Activated CD4-positive, CD25-positive, alpha-beta regulatory T cell treated with anti-CD3 and anti-CD28 coated beads, Interleukin-2, amount 50 U/mL, for 16 hours (primary cell): ENCODE results near the gene BCKDHB.
"Not testable (repeated sequence)": the region's sequence is repeated elsewhere in the genome, so short reads cannot be mapped to it uniquely, and the experiment has no call there.

Source experiments
- DNase-seq: peaks from one replicate; pipeline ENCODE4 v3.0.0-alpha.2; 2020; ENCODE audit warnings: low read depth, low spot score

Gene BCKDHB

DNA sequence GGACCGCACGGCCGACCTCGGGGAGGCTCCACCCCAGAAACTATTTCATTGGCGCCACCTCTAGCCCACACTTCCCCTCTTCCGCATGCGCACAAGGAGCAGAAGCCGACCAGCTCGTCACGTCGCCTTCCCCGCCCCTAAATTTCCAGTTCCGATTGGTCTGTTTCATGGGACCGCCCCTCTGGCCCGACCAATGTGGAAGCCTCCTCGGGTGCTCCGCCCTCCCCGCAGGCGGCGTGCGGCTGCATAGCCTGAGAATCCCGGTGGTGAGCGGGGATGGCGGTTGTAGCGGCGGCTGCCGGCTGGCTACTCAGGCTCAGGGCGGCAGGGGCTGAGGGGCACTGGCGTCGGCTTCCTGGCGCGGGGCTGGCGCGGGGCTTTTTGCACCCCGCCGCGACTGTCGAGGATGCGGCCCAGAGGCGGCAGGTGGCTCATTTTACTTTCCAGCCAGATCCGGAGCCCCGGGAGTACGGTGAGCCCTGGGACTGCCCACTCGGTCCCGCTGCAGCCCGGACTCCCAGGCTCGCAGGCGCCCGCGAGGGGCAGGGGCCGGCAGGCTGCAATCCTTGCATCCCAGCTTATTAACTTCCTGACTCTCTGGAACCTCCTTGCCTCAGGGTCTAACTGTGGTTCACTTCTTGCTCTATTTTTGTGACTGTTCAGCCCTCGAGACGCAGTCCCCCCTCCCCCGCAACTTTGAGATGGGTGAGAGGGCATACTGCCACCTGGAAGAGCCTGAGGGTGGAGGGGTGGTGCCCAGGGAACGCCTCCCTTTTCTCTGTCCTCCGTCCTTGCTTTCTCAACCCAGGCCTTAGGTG lies at the start of gene BCKDHB:
TSS of gene BCKDHB (plus strand) at position 254 of the 818 bp plus-strand sequence. CDS start at position 277, 23 bp downstream.
- DNase-seq, result peak; percentile 98

DNA sequence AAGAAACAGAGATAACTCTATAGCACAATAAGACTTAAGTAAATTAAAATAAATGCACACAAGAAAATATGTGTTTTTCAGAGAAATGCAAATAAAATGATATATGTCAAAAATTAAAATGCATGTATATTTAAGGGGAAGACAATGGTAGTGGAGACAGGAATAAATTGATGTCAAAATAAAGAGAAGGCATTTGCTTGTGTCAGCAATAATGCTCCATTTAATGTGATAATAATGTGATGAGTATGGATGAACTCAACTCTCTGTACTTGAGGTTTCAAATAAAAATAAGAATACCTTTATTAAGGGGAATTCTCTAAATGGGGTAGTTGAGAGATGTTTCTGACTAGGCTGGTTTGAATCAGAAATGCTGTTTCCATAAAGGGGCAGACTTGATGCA lies 45.7 kb upstream of the BCKDHB start:
- DNase-seq, result no peak

DNA sequence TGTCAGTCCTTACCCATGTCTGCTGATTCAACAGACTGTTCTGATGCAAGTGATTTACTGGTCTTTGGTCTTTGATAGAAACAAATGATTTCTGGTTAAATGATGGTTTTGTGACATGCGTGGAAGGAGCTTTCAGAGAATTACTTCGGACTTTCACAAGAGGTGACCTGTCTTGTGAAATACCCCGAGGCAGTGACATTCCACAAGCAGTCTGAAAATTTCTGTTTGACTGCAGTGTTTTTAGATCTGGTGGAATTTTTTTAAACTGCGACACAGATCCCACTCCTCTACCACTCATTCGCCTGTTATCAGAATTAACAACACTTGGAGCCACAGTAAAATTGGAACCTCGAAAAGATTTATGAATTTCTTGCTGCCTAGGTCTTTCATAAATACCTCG lies 38.3 kb upstream of the BCKDHB start:
- not testable (repeated sequence) for DNase-seq

DNA sequence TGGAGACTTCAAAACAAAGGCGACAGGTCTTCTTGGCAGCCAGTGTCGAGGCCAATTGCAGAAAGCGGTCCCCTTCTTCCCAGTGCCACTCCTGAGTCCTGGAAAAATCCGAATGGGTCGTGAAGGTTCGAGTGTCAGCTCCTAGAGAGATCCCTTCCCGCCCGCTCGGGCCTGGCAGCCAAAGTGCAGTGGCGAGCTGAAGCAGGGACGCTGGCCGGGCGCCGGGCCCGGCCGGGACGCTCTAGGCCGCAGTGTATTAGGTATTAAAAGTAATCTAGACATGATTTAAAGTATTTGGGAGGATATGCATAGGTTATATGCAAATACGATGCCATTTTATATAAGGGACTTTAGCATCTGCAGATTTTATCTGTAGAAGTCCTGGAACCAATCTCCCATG lies 36.0 kb upstream of the BCKDHB start:
- not testable (repeated sequence) for DNase-seq

DNA sequence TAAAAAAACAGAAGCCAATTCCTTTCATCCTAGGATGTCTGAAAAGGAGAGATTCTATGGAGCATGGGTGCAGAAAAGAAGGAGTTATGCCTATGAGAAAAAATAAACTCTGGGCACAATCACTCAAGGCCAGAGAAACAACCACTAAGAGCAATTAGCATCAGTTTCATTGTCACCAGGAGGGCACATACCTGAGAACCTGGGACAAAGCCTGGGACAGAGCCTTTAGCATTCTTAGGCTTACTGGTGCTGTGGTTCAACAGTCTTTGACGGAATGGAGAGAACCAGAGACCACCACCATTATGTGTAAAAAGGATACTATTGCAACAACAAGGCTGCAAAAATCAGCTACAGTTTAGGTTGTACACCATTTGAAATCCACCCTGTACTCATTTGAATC lies 29.4 kb upstream of the BCKDHB start:
- DNase-seq, result no peak

DNA sequence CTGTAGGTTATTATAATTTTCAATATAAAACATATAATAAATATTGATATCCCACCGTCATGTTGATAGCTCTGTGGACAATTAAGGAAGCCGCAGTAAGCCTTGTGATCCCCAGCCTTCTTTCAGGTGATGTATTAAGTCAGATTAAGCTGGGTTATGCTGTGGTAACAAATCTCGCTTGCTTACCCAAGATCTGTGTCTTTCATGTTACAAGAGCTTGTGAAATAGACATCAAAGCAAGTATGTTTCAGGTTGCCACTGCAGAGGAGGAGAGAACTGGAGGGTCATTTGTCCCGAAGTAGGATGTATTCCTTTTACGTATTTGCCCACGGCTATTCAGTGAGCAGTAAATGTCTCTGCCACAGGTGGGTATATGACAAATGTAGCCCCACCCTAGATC lies 17.8 kb upstream of the BCKDHB start:
- no peak for DNase-seq

DNA sequence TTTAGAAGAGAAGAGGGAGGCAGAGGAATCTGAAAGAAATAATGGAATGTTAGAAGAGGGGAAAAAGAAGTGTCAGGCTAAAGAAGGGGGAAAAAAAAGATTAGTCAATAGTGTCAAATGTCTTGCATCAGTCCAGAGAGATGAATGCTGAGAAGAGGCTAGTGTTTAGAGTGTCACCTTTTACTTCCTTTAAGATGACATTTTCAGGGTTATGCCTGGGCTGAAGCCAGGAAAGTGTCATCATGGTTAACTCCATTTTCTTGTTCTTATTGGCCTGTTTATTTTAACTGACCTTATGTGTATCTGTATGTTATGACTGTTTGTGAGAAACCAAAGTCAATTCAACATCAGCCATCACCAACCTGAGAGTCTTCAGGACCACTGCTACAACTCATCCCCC lies 15.0 kb upstream of the BCKDHB start:
- DNase-seq, result no peak

DNA sequence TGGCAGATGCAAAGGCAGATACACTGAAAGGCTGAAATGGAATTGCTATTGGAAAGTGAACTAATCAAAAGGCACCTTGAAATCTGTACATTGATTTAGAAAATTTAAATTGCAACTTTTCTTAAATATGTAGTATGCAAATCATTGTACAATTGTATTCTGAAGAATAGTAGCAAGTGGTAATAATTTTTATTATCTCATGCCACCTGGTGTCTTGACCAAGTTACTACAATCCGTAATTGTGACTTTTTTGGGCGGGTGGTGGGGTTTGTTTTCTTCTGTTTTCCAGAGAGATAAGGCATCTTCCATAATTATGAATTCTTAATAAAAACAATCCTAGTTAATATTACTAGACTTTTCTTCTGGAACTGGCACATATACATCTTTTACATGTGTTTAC lies 12.5 kb upstream of the BCKDHB start:
- DNase-seq, result no peak

DNA sequence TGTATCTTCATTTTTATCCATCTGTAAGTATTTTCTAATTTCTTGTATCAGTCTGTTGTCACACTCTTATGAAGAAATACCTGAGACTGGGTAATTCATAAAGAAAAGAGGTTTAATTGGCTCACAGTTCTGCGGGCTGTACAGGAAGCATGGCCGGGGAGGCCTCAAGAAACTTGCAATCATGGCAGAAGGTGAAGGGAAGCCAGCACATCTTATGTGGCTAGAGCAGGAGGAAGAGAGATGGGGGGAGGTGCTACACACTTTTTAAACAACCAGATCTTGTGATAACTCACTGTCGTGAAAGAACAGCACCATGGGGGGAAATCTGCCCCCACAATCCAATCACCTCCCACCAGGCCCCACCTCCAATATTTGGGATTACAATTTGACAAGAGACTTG lies 10.9 kb upstream of the BCKDHB start:
- DNase-seq, result no peak

DNA sequence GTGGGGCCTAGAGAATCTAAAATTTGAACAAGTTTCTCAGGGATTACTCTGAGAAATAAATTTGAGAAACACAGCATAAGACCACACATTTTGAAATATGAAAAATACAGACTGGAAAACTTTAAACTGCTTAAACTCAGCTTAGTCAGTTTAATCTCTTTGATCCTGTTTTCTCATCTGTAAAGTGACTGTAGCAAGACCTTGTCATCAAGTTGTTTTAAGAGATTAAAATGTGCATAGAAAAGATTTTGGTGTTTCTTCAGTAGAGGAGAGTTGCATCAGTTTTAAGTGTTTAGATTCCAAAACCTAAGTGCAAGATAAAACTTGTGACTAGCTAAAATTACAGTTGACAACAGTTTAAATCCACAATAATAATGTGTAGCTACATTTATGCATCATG lies 8.1 kb upstream of the BCKDHB start:
- no peak for DNase-seq

DNA sequence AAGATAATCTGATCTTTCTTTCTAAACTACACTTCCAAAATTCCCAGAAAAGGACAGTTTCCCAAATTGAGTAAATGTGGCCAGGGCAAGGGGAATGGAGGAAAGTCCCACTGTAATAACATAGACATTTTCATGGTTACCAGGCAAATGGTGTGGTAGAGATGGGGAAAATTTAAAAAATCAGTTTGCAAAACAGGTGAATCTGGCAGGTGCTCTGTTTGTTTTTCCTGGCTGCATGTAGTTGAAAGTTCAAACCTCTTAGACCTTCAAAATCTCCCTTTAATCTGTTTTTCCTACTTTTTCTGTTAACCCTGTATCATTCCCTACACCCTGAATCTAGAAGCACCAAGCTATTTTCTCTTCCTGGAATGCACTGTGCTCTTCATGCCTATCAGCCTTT lies 2.0 kb upstream of the BCKDHB start:
- DNase-seq, result no peak

DNA sequence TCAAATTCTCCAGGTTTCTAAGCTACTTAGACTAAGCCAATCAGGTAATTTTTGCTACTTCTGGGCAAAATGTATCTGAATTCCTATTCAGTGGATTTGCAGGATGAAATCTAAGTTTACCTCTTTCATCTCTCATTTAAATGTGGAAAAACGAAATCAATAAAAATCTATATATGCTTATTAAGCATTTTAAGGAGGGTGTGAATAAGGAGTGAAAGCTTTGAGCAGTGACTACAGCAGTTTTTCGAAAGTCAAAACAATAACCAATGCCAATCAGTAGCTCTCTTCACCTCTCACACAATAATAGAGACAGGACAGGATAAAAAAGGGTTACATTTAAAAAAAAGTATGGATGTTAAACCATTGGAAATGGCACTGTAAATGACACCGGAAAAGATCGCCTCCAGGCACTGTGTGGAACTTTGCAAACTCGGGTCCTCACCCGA lies 476 bp upstream of the BCKDHB start:
- DNase-seq, result no peak

DNA sequence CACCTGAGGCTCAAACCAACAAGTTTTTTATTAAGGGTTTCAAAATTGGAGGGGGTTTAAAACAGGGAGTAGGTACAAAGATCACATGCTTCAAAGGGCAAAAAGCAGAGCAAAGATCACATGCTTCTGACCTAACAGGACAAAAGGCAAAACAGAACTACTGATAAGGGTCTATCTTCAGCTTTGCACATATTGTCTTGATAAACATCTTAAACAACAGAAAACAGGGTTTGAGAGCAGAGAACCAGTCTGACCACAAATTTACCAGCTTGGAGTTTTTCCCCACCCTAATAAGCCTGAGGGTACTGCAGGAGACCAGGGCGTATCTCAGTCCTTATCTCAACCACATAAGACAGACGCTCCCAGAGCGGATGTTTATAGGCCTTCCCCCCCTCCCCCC lies 16.1 kb downstream of the BCKDHB start:
- not testable (repeated sequence) for DNase-seq

DNA sequence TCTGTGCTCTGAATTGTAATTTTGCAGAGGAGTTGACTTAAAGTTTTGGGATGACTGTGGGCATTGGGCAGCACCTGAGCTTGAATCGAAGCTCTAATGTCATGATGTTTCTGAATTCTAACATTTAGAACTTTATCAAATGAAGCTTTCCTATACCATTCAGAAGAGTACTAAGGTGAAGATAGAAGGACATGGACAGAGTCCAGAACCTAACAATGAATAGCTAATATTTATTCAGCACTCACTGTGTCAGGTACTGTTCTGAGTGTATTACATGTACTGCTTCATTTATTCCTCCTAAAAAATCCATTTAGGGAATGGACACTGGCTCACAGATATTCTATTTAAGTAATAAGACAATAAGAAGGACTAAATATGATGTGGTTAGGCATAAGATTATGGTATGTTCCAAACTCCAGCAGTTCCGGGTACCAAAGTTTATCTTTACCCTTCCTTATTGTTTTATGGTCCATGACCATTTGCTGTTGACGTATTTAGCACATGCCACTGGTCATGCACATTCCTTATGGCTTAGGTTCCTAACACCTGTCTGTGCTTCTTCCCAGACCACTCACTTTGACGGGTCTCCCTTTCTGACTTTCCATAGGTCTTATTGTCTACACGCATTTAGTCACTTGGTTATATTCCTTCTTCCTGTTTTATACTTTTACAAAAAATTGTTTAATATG lies 20.3 kb downstream of the BCKDHB start:
- no peak for DNase-seq

DNA sequence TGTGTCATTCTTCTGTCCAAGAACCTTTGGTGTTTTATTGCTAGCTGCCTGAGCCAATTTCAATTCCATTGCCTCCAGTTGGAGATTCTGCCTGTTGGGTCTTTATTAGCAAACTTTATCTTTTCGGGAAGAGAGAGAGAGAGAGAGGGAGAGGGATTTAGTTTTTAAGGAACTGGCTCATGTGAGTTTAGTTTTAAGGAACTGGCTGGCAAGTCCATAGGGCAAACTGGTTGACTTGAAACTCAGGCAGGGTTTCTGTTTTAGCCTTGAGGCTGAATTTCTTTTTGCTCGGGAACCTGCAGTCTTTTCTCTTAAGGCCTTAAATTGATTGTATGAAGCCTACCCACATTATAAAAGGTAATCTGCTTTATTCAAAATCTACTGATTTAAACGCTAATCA lies 23.0 kb downstream of the BCKDHB start:
- DNase-seq, result no peak

DNA sequence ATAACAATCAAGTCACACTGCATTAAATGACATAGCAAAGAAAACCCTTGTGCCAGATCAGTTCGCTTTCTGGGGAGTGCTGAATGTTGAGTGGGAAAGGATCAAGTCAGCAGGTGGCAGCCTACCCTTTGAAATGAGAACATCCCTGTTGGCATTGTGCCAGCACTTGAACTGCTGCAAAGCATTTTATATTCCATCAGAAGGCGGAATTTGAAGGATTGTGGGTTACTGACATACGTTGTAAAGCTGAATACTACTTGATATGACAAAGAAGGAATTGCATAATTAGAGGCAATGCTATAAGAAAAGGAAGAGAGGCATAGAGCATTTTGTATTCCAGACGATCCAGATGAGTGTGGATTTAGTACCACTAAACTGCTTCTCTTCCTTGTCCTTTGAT lies 26.5 kb downstream of the BCKDHB start:
- no peak for DNase-seq

DNA sequence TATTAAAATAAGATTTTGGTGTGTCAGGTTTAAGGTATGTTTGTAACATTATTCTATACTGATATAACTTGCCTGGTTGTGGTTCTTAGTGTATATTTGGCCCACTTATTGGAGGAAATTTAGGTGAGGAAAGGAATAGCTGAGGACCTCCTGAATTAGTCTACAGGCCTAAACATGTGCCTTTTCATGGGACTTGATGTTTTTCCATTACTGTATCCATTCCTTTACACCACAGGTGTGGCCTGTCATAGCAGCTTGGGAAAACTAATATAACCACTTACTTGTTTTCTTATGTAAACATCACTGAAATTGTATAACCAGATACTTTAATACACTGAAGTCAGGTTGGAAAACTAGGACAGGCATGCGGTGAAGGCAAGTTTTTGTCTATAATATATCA lies 27.6 kb downstream of the BCKDHB start:
- DNase-seq, result no peak

DNA sequence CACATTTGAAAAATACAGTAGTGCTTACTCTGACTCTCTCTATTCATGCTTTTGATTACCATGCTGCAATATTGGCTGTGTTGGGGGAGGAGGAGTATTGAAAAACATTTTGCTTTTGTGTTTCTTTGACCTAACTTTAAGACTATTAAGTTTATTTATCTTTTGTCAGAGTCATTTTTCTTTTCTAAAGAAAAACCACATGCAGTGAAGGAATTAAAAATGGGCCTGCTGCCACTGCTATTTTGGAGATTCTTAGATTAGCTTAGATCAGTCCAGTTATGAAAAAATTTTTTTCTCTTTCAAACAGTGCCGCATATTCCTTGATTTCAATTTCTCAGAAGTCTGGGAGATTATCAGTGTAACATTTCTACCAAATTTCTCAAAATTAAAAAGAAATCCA lies 36.1 kb downstream of the BCKDHB start:
- DNase-seq, result no peak

DNA sequence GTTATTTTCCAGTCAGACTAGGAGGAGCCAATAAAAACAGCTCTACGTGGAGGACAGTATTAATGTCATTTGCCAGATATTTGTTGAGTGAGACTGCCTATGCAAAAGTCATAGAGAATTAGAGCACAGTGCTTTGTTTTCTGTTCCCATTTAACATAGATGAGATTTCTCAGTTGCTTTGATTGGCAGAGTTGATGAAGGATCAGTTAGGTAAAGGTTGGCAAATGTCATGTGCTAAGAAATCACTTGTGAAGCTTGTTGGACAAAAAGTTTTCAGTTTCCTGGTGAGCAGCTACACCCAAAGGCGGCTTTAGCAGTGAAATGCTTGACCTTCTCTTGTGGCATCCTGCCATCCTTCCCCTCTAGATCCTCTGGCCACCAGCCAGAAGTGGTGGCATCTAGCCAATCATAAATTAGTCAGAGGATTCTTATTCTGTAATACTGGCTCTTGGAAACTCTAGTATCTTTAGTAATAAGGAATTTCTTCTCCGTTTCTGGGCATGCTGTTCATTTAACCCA lies 37.0 kb downstream of the BCKDHB start:
- DNase-seq, result no peak

DNA sequence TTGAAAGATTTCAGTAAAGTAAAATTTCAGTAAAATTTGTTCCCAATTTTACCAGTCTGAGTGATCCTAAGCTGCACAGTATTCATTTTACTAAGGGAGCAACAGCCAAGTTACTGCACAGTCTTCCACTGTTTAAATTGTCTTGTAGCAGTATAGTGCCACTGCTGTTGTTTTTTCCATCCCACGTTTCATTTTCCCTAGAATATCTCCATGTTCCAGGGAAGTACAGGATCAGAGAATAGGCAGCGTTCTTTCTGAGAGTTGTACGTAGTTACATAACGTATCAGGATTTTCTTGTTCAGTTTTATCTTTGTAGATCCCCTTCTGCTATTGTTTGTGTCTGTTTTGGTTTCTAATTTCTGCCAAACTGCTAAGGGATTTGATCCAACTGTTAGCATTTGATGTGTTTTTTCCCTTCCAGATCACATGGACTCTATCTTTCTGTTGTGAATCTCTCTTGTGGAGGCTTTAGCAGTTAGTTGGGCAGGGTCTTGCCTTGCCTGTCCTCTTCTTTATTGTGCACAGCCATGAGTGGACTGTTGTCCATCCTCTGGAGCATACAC lies 38.4 kb downstream of the BCKDHB start:
- no peak for DNase-seq

DNA sequence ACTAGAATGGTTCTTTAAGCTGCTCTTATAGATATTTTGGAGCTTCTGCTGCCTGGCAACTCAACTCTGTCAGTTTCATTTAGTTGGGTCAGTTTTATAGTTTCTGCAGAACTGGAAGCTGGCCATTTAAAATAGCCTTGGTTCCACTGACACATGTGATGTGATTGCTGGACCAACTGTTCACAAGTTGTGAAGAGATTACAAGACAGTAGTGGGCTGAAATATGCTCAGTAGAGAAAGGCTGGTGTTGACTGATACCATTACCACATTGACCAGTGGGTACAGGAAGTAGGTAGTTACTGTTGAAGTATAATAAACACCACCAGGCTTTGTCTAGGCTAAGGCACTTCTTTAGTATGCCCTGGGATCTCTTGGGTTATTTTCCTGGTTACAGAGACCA lies 39.0 kb downstream of the BCKDHB start:
- DNase-seq, result no peak

DNA sequence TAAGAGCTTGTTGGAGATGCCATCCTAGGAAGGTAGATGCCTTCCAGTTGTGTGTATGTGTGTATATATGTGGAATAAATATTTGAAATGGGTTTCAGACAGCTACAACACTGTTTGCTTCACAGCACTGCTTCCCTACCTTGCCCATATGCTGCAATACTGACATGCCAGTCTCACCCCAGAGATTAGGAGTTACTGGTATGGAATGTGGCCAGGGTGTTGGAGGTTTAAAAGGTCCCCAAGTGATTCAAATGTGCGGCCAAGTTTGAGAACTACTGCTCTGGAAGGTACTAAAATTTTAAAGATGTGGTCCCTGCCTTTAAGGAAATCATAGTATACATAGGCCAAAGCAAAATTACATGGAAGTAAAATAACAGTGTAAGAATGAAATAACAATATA lies 39.5 kb downstream of the BCKDHB start:
- DNase-seq, result no peak

DNA sequence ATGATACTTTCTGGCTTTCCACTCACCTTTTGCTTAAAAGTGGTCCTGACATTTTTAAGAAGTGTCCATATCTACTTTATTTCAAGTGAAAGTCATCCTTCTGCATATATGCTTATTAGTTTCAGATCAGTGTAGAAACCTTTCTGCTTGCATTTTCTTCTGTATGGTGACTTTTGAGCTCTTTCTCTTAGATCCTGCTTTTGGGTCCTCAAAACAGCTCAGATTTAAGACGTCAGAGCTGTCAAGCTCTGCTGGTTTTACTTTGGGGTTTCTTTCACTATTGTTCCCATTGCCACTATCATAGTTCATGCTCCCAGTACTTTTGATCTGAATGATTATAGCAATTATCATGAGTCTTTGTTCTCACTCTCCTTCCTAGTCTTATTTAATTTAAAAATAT lies 41.7 kb downstream of the BCKDHB start:
- DNase-seq, result no peak
